Type B pancreatic cell (in vitro differentiated cells): ENCODE measurements around the gene WBP1L. TPM values are rescaled to one million over a fixed set of nuclear protein-coding genes. Genes with fewer than 3 reads are reported as not detected.
A peak's percentile ranks its signal among the peaks of the same experiment; 100 is the strongest.

ENCODE experiments used
- DNase-seq: peaks from one replicate; pipeline ENCODE4 v3.0.0; 2021; ENCODE audit warnings: mixed read lengths; ENCODE audit not compliant: unreplicated experiment; ENCODE audit errors: extremely low spot score
- H3K27ac Mint-ChIP-seq: 2 replicates; pipeline ENCODE4 v1.8.0; 2021; ENCODE audit warnings: mild to moderate bottlenecking, mixed read lengths
- H3K27me3 Mint-ChIP-seq: 2 replicates; pipeline ENCODE4 v1.8.0; 2021; ENCODE audit warnings: mixed read lengths
- H3K36me3 Mint-ChIP-seq: 2 replicates; pipeline ENCODE4 v1.8.0; 2021; ENCODE audit warnings: mixed read lengths
- H3K4me1 Mint-ChIP-seq: one replicate; pipeline ENCODE4 v1.8.0; 2021; ENCODE audit warnings: mixed read lengths; ENCODE audit not compliant: unreplicated experiment
- H3K4me3 Mint-ChIP-seq: 2 replicates; pipeline ENCODE4 v1.8.0; 2021; ENCODE audit warnings: mild to moderate bottlenecking, mixed read lengths
- H3K9me3 Mint-ChIP-seq: 2 replicates; pipeline ENCODE4 v1.8.0; 2021; ENCODE audit warnings: mixed read lengths
- CTCF ChIP-seq: fragments of 200-600 bp; sonication (generic); conservative IDR thresholded peaks from 2 replicates; pipeline ENCODE4 v1.5.0; 2021; ENCODE audit warnings: antibody characterized with exemption, mild to moderate bottlenecking
- total RNA-seq: library from RNA; stranded (reverse); gene quantifications from 2 replicates; pipeline ENCODE4 v1.2.1, GENCODE V29; 2021; ENCODE audit warnings: low replicate concordance

Gene WBP1L
- total RNA-seq, 1 donor from 2014 or later, result 40.3 TPM

GRCh38 chr10:102808380-102808779, 64.6 kb downstream of the WBP1L start:
- Mint-ChIP-seq H3K4me1 (peaks cover 19% of the 10 kb centered on the region), H3K4me3 (no peak overlapping the region), H3K27me3 (no peaks in the 10 kb centered on the region), H3K27ac (peak overlapping the region; percentile 27), H3K36me3 (peaks cover 33% of the 10 kb centered on the region), H3K9me3 (peaks cover 3% of the 10 kb centered on the region)
- no peak for TF ChIP-seq CTCF
- no peak for DNase-seq

GRCh38 chr10:102811346-102811745, 67.6 kb downstream of the WBP1L start:
- Mint-ChIP-seq H3K27me3 (no peaks in the 10 kb centered on the region), H3K4me3 (no peak overlapping the region), H3K4me1 (peaks cover 24% of the 10 kb centered on the region), H3K36me3 (peaks cover 31% of the 10 kb centered on the region), H3K9me3 (no peaks in the 10 kb centered on the region), H3K27ac (no peak overlapping the region)
- no peak for DNase-seq
- TF ChIP-seq CTCF, result no peak

- Mint-ChIP-seq H3K27ac (no peak overlapping the region), H3K27me3 (no peaks in the 10 kb centered on the region), H3K9me3 (no peaks in the 10 kb centered on the region), H3K36me3 (peaks cover 27% of the 10 kb centered on the region), H3K4me3 (no peak overlapping the region), H3K4me1 (peaks cover 18% of the 10 kb centered on the region)
- no peak for TF ChIP-seq CTCF
- DNase-seq, result no peak
Measured at GRCh38 chr10:102812231-102812876, 68.6 kb downstream of the WBP1L start.

GRCh38 chr10:102813017-102813541, 69.3 kb downstream of the WBP1L start:
- Mint-ChIP-seq H3K27me3 (no peaks in the 10 kb centered on the region), H3K27ac (peak overlapping the region; percentile 89), H3K36me3 (peaks cover 27% of the 10 kb centered on the region), H3K4me3 (no peak overlapping the region), H3K9me3 (no peaks in the 10 kb centered on the region), H3K4me1 (peaks cover 18% of the 10 kb centered on the region)
- DNase-seq, result no peak
- TF ChIP-seq CTCF, result no peak

- Mint-ChIP-seq H3K36me3 (peaks cover 21% of the 10 kb centered on the region), H3K27ac (peak overlapping the region; percentile 89), H3K4me1 (peaks cover 11% of the 10 kb centered on the region), H3K4me3 (no peak overlapping the region), H3K27me3 (no peaks in the 10 kb centered on the region), H3K9me3 (no peaks in the 10 kb centered on the region)
- TF ChIP-seq CTCF, result no peak
- DNase-seq, result no peak
Measured at GRCh38 chr10:102813734-102814452, 70.1 kb downstream of the WBP1L start.
